Measurements from ENCODE around the gene NES.
A peak's percentile ranks its signal among the peaks of the same experiment; 100 is the strongest.

GRCh38 chr1:156627313-156627880, 49.8 kb downstream of the NES start:
- TF ChIP-seq, protein P1, sequence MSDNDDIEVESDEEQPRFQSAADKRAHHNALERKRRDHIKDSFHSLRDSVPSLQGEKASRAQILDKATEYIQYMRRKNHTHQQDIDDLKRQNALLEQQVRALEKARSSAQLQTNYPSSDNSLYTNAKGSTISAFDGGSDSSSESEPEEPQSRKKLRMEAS (IDR thresholded peaks at IDR 0.05), result peak; percentile 52
- no peak for TF ChIP-seq CEBPB (IDR thresholded peaks at IDR 0.05)
- TF ChIP-seq HMGXB4 (CRISPR knock-in tag; IDR thresholded peaks at IDR 0.05; ENCODE audit: borderline replicate concordance), result no peak
- TF ChIP-seq POLR2A (IDR thresholded peaks at IDR 0.05; ENCODE audit: low read length), result no peak
- TF ChIP-seq, protein P2, sequence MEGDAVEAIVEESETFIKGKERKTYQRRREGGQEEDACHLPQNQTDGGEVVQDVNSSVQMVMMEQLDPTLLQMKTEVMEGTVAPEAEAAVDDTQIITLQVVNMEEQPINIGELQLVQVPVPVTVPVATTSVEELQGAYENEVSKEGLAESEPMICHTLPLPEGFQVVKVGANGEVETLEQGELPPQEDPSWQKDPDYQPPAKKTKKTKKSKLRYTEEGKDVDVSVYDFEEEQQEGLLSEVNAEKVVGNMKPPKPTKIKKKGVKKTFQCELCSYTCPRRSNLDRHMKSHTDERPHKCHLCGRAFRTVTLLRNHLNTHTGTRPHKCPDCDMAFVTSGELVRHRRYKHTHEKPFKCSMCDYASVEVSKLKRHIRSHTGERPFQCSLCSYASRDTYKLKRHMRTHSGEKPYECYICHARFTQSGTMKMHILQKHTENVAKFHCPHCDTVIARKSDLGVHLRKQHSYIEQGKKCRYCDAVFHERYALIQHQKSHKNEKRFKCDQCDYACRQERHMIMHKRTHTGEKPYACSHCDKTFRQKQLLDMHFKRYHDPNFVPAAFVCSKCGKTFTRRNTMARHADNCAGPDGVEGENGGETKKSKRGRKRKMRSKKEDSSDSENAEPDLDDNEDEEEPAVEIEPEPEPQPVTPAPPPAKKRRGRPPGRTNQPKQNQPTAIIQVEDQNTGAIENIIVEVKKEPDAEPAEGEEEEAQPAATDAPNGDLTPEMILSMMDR (IDR thresholded peaks at IDR 0.05), result peak; percentile 70
- TF ChIP-seq RAD21 (conservative IDR thresholded peaks at IDR 0.05 in 1 of 2, IDR thresholded peaks at IDR 0.05 in 1 of 2), result peak; percentile 41 to 65; a peak in 3 of 5 replicates
- TF ChIP-seq ESRRA (IDR thresholded peaks at IDR 0.05; ENCODE audit: borderline replicate concordance, low read length), result no peak
- TF ChIP-seq ZC3H11A (IDR thresholded peaks at IDR 0.05), result no peak
- no peak for TF ChIP-seq MAFK (IDR thresholded peaks at IDR 0.05; ENCODE audit: partially characterized antibody)
- peak; percentile 42 for TF ChIP-seq USF2 (IDR thresholded peaks at IDR 0.05)
- no peak for TF ChIP-seq BHLHE40 (IDR thresholded peaks at IDR 0.05; ENCODE audit: low read depth, low read length)

Data from A549 (cell line).